Head of caudate nucleus (tissue), 42 donors: ENCODE data around the gene RNF149.

Source experiments
- DNase-seq, 42 donors: peaks; one replicate each; pipeline versions ENCODE4 v3.0.0 to v3.0.0-alpha.2; 2020 to 2021; ENCODE audit warnings: mixed read lengths in 7 of 42
- intact Hi-C: fragments of 100-400 bp; cut with DNase I; formaldehyde crosslinking; loops from one replicate; pipeline ENCODE4 v1.15.0; 2022

The RNF149 gene

DNA sequence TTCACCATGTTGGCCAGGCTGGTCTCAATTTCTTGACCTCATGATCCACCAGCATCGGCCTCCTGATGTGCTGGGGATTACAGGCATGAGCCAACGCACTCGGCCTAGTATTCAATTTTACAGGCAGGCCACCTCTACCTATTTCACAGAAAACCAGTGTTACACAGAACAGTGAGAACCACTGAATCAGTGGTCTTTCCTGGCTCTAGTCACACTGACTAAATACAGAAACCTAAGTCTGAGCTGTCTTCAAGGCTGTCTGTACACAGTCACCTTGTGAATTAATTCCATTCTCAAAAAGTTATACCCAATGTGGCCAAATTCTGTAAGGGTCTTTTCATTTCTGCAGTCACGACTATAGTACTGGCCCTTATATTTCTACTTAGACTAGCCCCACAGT is 3.5 kb downstream of the RNF149 start:
- intact Hi-C loops: loop anchor here (5.0 kb wide), 1 partner anchor 53 kb away; the partner anchor contains the start of gene CNOT11

DNA sequence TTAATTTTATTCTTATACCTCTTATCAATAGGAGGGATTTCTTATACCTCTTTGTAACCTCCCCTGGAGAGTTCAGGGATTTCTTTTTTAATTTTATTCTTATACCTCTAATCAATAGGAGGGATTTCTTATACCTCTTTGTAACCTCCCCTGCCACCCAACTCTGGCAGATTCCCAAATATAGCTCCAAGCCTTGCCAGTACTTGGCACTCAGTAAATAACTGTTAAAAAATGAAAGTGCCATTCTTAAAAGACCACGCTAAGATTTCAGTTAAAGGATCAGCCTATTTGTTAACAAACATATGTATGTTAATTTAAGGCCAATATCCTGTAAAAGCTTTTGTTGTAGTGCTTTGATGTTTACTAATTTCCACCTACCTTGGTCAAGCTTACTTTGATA is 4.8 kb downstream of the RNF149 start:
- intact Hi-C loops: no loop called here
- no peak for DNase-seq

More for the DNA sequence above, 3.5 kb downstream of the RNF149 start:
- no peak for DNase-seq

DNA sequence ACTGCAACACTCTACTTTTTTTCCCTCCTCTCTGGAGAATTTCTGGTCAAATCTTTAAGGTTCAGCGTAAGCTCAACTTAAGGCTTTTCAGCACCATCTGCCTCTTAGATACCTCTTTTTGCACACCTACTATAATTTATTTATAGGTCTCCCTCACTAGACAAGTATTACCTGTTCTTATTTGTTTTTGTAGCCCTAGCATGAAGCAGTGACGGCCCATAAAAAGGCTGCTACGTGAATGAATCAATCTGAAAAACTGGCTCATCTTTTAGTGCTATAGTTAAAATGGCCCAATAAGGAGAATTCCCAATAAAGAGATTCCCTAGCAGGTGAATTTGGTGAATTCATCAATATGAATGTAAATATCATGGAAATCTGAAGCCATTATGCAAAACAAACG is 6.5 kb downstream of the RNF149 start:
- no peak for DNase-seq
- intact Hi-C loops: no loop called here

DNA sequence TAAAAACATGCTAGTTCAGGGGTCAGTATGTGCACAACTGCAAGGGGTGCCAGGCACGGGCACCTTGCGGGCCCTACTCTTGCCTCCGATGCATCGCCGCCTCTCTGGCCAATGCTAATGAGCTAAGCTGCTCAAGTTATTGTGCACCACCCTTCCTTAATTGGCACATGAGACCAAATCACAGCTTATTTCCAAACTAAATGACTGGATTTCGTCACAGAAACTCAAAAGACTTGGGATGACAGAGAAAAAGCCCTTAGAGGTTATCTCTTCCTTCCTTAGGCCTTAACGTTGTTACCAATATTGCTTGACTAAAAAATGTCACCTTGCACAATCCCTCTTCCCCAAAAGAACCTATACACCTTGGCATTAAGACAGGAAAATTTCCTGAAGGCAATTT is 7.7 kb downstream of the RNF149 start:
- DNase-seq: no peak
- intact Hi-C loops: no loop called here

DNA sequence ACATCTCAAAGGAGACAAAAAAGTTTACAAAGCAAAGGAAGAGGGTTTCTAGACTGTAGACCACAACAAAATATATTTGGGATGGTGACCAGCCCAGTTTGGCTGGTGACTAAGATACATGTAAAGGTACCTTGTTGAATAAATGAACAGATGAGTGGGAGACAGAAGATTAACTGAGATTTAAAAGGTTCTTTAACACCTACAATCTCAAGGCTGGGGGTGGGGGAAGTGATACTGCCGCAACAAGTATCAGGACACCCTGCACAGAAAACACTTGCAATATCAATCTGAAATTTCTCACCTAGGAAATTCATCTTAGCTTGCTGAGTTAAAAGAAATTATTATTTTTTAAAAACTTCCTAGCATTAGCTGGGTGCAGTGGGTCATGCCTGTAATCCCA is 8.3 kb downstream of the RNF149 start:
- DNase-seq: peak in 17 of 42 donors; percentile 14 to 74 (median 43)
- intact Hi-C loops: no loop called here

- intact Hi-C loops: no loop called here
- DNase-seq: no peak
Observed at GRCh38 chr2:101299604-101300003, 8.9 kb downstream of the RNF149 start.

GRCh38 chr2:101297383-101297782 is 11.1 kb downstream of the RNF149 start:
- intact Hi-C loops: no loop called here
- DNase-seq: no peak

- intact Hi-C loops: no loop called here
- no peak for DNase-seq
Observed at GRCh38 chr2:101296371-101296770, 12.1 kb downstream of the RNF149 start.

DNA sequence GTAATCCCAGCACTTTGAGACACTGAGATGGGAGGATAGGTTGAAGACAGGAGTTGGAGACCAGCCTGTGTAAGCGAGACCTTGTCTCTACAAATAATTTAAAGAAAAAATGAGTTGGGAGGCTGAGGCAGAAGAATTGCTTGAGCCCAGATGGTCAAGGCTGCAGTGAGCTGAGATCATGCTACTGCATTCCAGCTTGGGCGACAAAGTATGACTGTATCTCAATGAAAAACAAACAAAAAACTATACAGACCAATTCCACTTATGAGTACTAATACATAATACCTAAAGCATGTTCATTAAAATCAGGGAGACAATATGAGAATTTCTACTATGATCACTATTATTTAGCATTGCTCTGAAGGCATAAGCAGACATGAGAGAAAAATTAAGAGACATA is 12.6 kb downstream of the RNF149 start:
- intact Hi-C loops: no loop called here

DNA sequence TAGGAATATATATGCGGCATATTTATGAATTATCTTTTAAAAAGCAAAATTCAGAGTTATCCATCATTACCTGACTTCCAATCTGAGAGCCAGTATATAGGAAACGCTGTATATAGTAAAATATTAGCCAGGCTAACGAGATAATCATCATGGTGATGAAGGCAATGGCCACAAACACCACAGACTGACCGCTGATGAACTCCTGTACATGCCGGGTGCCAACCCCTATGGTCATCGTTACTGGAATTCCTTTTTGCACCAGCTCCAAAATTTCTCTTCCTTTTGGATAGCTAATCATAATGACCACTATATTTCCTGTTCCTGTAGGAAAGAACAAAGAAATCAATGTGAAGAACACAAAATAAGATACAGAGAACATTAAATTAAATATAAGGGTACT is 13.6 kb downstream of the RNF149 start:
- intact Hi-C loops: no loop called here
- no peak for DNase-seq

More for the DNA sequence above, 12.6 kb downstream of the RNF149 start:
- DNase-seq: no peak

DNA sequence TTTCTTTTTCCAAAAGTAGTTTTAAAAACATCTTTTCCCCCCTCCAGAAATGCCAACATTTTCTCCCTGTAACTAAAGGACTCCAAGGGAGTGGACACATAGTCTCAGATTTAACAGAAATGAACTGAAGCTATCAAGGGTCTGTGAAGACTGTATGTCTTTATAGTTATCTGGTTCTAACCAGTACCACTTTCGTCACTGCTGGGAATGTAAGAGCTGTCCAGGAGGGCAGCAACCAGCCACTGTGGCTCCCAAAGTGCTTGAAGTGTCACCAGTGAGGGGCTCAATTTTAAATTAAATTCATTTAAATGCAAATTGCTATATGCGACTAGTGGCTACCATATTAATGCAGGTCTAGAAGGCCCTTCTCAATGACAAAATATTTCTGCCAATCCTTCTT is 15.0 kb downstream of the RNF149 start:
- intact Hi-C loops: no loop called here
- no peak for DNase-seq

DNA sequence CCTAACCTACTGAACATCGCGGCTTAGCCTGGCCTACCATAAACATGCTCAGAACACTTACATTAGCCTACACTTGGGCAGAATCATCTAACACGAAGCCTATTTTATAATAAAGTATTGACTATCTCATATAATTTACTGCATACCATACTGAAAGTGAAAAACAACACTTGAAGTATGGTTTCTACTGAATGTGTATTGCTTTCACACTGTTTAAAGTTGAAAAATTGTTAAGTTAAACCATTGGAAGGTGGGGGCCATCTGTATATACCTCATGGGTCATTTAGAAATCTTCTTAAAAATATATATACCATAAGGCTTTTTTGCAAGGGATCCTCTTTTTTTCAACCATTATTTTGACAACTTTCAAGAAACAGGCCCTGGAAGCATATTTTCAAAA is 16.5 kb downstream of the RNF149 start:
- intact Hi-C loops: no loop called here
- DNase-seq: no peak

DNA sequence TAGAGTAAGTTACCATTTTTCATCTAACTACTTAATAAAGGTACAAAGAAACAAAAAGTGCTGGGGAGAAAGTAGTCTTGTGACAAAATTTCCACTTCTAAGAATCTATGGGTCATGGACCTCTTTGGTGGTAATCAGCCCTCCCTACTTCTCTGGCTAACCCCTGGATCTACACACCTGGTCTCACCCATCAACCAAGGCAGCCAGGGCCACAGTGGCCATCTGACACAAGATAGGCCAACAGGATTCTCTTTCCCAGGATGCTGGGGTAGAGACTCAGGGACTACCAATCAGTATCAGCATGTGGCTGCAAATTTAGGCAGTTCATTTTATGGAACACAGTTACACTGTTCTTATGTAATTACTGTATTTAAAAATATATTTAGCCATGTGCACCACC is 17.8 kb downstream of the RNF149 start:
- DNase-seq: no peak
- intact Hi-C loops: no loop called here

GRCh38 chr2:101287303-101287702 is 21.2 kb downstream of the RNF149 start:
- DNase-seq: no peak

GRCh38 chr2:101286684-101287083 is 21.8 kb downstream of the RNF149 start:
- DNase-seq: no peak
- intact Hi-C loops: no loop called here

More at GRCh38 chr2:101287303-101287702, 21.2 kb downstream of the RNF149 start:
- intact Hi-C loops: no loop called here

DNA sequence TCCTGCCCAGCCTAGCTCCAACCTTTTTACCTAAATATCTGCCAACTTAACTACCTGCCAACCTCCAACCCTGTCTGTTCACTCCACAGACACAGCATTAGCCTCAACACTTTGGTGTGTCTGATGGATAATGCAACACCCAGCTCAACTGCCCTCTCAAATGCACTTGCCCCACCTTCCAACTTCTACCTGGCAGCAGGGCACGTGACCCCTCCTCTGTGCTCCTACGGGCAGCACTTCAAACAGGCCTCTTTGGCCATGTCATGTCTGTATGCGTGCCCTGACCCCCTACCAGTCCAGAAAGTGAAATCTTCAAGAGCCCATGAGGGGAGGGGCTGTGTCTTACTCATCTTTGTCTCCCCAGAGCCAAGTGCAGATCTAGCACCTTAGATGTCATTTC is 25.5 kb downstream of the RNF149 start:
- intact Hi-C loops: no loop called here
- no peak for DNase-seq

GRCh38 chr2:101281482-101281881 is 27.0 kb downstream of the RNF149 start:
- intact Hi-C loops: no loop called here
- no peak for DNase-seq

- intact Hi-C loops: loop anchor here (10.0 kb wide), 1 partner anchor 106 kb away; the partner anchor contains the start of gene CREG2
- DNase-seq: no peak
Observed at GRCh38 chr2:101278925-101279324, 29.6 kb downstream of the RNF149 start.

GRCh38 chr2:101277111-101277510 is 31.4 kb downstream of the RNF149 start:
- intact Hi-C loops: loop anchor here (10.0 kb wide), 1 partner anchor 108 kb away; the partner anchor contains the start of gene CREG2
- DNase-seq: peak in 27 of 42 donors; percentile 11 to 72 (median 40)

DNA sequence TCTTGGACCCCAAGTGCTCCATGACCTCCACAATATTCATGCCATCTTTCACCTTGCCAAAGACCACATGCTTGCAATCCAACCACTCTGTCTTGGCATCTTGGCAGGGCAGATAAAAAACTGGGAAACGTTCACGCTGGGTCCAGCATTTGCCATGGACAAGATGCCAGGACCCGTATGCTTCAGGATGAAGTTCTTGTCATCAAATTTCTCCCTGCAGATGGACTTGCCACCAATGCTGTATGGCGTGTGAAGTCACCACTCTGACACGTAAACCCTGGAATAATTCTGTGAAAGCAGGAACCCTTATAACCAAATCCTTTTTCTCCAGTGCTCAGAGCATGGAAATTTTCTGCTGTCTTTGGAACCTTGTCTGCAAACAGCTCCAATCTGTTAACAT is 34.4 kb downstream of the RNF149 start:
- intact Hi-C loops: loop anchor here (10.0 kb wide), 1 partner anchor 111 kb away; the partner anchor contains the start of gene CREG2
- no peak for DNase-seq

DNA sequence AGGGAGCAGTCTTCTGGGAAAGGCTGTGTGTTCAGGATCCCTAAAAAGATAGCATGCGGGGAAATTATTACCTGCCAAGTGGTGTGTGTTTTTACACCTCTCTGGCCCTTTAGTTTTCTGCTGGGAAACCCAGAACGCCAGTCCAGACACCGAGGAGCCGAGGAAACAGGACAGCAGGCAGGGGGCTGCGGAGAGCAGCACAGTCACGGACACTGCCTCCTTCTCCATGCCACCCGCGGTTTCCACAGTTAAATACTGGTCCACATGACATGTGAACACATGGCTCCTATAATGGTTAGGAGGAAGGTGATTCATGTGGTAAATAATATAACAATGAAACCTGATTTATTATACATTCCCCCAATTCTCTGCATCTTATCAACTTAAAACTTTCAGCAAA is 35.4 kb downstream of the RNF149 start:
- intact Hi-C loops: loop anchor here (10.0 kb wide), 1 partner anchor 112 kb away; the partner anchor contains the start of gene CREG2
- no peak for DNase-seq
